Activated T-cell treated with anti-CD3 and anti-CD28 coated beads for 4 hours (primary cell): ENCODE results near the gene CCNC.

ENCODE experiments used
- DNase-seq: peaks from one replicate; pipeline ENCODE4 v3.0.0-alpha.2; 2020

CCNC gene

DNA sequence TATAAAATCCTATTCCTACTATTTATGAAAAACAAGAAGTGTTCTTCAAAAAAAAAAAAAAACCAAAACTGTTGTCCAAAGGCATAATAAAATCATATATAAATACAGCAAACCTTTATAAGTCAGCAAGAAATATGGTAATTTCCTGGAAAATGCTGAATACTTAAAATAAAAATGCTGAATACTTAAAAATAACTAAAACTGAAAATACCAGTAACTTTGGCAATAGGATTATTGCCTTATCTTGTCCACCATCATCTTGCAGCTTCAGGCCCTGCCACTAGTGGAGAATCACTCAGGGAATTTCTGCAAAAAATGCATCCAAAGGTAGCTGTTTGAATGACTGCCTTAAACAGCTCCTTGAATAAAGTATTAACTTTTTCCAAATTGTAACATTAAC lies 24.5 kb downstream of the CCNC start:
- DNase-seq: no peak

- no peak for DNase-seq
These were observed 37.8 kb downstream of the CCNC start for GRCh38 chr6:99530627-99531026.

GRCh38 chr6:99522531-99522930 lies 45.9 kb downstream of the CCNC start:
- DNase-seq: no peak

GRCh38 chr6:99521633-99522151 lies 46.8 kb downstream of the CCNC start:
- no peak for DNase-seq

- DNase-seq: peak; percentile 42
These were observed 47.4 kb downstream of the CCNC start for GRCh38 chr6:99520855-99521632.

- DNase-seq: no peak
These were observed 49.0 kb downstream of the CCNC start for GRCh38 chr6:99519446-99519845.

GRCh38 chr6:99514089-99514488 lies 54.4 kb downstream of the CCNC start:
- DNase-seq: no peak

GRCh38 chr6:99512033-99512432 lies 56.4 kb downstream of the CCNC start:
- no peak for DNase-seq

- no peak for DNase-seq
These were observed 60.8 kb downstream of the CCNC start for GRCh38 chr6:99507648-99508047.

DNA sequence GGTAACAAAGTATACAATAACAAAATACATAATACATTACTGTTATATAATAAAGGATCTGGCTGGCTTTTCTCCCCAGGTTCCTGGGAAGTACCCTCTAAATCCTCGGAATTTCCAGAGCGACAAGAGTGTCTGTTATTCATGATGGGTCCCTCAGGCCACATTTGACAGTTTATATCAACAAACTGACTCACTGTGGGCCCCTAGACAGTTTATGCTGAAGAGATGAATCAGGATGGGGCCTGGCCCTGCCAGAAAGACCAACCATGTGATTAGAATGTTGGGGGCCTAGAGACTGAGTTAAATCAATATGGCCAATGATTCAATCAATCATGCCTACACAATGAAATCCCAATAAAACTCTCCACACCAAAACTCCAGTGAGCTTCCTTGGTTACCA lies 66.7 kb downstream of the CCNC start:
- DNase-seq: no peak

DNA sequence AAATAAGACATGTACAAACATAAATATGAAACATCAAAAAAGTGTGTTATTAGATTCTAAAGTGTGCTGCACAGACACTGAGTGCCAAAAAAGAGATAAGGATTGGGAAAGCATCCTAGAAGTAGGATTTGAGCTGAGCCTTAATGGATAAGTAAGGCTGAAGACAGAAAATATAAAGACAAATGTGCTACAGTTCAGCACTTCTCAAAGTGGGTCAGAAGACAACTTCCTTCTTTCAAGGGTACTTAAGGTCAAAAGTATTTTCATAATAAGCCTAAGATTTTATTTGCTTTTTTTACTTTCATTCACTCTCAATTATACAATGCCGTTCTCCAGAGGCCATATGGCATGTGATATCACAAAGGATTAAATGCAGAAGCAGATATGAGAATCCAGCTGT lies 70.0 kb downstream of the CCNC start:
- DNase-seq: no peak

DNA sequence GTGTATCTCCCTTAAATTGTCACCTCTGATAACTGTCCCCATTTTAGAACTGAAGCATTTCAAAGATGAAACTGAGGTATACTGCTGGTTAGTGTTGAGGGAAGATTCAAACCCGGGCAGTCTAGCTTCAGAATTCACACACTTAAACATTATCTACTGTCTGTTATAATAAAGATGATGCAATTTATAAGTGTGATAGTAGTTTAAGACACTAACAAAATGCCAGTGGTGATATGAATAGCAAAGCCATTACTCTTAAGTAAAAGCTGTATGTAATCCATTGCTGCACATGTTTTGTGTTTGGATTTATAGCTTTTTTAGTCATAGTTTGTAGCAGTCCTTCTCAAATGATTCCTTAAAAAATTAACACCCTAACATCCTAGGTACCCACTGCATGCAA lies 73.0 kb downstream of the CCNC start:
- no peak for DNase-seq
